Mesenteric fat pad (tissue), 1 donor: ENCODE measurements around the gene LRRK2. TPM values are rescaled to one million over a fixed set of nuclear protein-coding genes. Genes with fewer than 3 reads are reported as not detected.
"Not testable (repeated sequence)": the region's sequence is repeated elsewhere in the genome, so short reads cannot be mapped to it uniquely, and the experiment has no call there.

Experiments
- DNase-seq: peaks from one replicate; pipeline ENCODE4 v3.0.0-alpha.2; 2020; ENCODE audit warnings: low spot score
- total RNA-seq: library from RNA; stranded (reverse); fragmentation: NEBNext Ultra II Directional; extraction: Animal tissue kit (Norgen Biotek cat#: 25700); gene quantifications from one replicate; pipeline ENCODE4 v1.2.1, GENCODE V29; 2021
- donor health status: DM: yes; HTN: yes; CAD: no.

Gene LRRK2
- total RNA-seq, 1 donor from 2014 or later: 16.3 TPM

DNA sequence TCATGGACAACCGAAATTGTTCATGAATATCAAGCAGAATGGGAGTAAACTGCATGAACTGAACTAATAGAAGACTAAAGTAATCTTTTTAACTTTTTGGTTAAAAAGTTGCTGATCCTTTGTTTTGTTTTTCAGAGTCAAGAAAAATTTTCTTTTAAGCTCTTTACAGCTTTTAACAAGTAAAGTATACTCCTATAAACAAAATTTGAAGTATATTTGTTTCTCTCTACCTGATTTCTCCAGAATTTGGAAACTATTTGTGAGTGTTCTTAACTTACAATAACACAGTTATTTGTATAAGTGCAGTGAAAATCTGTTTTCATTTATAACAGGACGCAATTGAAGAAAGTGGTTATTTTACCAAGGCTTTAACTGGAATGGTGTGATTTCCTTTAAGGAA lies 12.2 kb upstream of the LRRK2 start:
- no peak for DNase-seq

DNA sequence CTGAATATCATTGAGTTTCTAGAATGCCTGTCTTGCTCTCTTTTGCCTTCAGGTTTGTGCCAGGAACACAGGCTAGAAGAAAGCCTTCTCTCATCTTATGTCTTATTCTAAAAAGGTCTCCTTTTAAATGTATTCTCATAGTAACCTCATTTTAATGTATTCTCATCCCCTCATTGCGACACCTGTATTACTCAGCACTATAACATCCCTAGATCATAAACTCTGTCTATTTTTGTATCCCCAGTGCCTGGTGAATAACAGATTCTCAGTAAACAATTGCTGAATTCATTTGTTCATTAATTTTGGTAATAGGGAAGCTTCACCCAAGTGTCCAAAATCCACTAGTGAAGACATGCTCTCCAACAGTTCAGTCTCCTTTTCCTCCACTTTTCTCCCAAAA lies 8.8 kb upstream of the LRRK2 start:
- DNase-seq: no peak

DNA sequence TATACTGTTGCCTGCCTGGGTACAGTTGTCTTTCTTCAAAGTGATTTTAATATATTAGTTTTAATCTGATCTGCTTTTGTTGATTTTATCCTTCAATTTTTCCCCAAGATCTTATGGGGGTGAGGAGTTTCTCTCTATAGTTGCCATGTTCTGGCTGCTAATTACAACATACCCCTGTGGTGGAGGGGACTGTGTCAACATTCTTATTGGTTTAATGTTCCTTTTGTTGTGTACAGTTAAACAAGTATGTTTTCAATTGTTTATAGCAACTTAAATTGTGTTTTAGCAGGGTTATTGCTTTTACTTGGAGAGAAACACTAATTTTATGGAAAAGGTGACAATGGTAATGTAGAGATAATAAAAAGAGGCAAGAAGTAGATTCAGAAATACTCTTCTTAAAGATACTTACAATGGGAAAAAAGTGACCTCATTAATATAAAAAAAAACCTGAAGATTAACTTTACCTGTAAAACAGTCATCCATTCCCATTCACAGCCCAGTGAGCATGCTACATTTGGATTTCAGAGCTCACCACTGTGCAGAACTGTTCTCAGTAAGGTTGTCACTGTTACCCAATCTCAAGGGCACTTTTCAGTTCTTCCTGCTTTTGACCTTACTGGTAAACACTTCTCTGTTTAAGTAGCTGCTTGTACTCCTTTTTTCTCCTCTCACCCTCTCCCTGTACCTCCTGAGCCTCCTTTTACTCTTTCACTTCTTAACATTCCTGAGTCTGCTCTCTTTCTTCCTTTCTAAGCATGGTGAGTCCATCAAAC lies 8.1 kb upstream of the LRRK2 start:
- no peak for DNase-seq

DNA sequence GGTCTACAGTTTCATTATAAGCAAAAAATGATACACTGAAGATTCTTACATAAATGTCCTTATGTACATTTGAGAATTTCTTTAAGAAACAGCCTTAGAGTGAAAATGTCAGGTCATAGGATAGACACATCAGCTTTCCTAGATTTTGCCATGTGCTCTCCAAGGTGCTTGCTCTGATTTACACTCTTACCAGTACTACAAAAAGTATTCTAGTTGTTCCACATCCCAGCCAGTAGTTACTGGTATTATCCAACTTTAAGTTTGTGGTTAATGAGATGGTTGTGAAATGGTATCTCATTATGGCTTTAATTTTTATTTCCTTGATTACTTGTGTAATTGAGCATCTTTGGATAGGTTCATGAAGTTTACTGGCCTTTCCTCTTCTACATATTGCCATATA lies 5.0 kb upstream of the LRRK2 start:
- DNase-seq: no peak

DNA sequence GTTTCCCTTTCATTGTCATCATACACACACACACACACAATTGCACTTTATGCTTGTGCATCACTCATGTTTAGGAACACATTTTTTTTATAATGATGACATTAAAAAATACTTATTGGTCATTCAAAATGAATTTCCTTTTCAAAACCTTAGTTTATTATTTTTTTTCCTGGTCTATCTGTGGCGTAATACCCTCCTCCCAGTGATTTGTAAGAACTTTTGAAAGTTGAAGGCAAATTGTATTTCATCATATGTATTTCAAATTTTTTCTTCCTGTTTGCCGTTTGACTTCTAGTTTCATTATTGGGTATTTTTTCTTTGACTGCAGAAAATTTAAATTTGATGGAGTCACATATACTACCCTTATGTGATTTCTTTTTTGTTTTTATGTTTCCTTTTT lies 2.5 kb upstream of the LRRK2 start:
- DNase-seq: no peak

DNA sequence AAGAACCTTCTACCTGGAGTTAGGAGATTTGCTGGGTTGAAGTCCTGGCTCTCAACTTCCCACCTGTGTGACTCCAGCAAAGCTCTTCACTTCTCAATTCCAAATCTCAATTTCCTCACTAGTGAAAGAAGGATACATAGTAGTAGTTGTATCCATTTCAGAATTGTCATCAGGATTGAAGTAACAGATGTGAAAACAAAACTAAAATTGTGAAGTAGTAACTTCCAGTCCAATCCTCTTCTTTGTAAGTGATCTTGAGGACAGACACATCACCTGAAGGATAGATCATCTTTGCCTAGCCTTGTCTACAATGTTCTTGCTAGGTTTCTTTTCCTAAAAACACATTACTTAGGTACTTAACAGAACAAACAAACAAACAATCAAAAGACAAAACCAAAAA lies 1.2 kb upstream of the LRRK2 start:
- no peak for DNase-seq

DNA sequence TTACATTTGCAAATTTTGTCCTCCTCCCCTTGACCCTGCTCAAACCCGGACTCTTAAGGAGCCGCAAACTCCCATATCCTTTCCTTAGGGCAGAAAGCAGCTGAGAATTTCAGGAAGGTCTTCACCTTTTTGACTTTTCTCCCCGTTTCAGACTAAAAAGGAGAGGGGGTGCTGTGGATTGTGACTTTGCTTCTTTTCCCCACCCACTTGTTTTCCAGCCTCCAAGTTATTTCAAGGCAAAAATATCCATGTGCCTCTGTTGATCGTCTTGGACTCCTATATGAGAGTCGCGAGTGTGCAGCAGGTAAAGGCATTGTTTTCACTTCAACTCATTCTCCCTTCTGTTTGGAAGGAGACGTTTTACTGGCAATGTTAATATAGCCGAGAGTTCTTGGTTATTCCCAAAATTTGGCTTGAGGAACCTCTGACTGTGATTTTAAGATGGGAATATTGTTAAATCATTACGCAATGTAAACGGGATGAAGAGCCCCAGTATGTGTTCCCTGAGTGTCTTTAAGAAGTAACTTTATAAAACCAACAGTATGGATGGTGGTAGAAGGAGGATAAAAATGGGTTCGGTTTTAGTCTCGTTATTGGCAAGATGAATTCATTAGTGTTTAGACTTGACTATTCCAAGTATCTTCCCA lies 663 bp downstream of the LRRK2 start:
- DNase-seq: no peak

DNA sequence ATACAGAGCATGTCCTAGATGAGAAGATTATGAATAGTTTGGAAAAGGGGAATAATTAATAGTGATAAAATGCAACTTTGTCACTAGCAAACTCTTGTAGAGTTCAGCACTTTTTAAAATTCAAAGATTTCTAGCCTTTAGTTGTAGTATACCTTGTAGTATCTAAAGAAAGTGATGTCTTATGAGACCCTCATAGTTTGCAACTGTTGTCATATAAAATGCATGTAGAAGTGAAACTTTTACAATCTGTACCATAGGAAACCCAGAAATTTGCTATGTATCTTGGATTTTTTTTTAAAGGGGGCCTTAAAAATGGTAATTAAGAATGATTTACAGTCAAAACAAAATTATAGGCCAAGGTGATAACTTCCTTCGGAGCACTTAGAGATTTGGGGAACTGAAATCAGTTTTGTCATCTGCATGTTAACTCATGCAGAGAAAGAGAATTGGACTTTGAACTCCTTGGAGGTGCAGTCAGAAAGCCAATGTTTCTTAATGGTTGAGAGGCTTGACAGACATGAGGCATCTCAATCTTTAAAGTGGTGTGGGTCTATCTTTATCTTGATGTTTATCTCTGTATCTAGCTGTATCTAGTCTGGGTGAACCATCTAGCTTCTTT lies 1.3 kb downstream of the LRRK2 start:
- no peak for DNase-seq

DNA sequence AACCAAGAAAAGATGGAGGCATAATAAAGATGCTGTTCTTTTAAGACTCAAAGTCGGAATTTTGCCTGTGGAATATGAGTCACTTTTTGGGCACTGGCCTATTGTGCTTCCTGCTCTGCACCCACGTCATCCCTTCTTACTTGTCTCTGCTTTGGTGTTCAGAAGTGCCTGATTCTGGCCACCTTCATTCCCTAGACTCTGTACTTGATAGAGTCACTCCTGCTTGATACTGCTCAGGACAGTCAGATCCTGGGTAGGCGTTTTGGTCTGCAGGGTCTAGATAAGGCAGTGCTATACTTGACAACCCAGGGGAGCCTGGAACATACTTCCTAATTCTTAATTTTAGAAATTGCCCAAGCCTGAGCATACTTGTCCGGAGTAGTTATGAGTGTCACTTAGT lies 1.9 kb downstream of the LRRK2 start:
- no peak for DNase-seq

DNA sequence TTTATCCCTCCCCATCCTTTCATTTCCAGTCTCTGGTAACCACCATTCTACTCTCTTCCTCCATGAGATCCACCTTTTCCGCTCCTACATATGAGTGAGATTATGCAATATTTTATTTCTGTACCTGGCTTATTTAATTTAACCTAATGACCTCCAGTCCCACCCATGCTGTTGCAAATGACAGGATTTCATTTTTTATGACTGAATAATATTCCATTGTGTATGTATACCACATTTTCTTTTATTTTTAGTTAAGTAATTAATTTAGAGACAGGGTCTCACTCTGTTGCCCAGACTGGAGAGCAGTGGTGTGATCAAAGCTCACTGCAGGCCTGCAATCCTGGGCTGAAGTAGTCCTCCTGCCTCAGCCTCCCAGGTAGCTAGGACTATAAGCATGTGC lies 2.6 kb downstream of the LRRK2 start:
- DNase-seq: no peak

DNA sequence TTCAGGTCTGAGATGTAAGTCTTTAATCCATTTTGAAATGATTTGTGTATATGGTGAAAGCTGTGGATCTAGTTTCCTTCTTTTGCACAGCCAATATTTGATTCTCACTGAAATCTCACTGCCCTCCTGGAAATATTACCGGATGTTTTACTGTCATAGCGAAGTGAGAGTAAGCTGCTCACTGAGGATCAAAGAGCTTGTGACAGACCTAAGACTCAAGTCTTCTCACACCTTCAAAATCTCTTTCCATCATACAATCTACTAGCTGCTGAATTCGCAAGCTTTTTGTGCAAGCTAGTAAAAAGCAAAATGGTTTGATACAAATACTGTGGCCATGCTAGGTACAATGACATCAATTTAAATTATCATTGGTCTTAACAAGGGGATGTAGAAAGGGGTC lies 3.9 kb downstream of the LRRK2 start:
- no peak for DNase-seq

DNA sequence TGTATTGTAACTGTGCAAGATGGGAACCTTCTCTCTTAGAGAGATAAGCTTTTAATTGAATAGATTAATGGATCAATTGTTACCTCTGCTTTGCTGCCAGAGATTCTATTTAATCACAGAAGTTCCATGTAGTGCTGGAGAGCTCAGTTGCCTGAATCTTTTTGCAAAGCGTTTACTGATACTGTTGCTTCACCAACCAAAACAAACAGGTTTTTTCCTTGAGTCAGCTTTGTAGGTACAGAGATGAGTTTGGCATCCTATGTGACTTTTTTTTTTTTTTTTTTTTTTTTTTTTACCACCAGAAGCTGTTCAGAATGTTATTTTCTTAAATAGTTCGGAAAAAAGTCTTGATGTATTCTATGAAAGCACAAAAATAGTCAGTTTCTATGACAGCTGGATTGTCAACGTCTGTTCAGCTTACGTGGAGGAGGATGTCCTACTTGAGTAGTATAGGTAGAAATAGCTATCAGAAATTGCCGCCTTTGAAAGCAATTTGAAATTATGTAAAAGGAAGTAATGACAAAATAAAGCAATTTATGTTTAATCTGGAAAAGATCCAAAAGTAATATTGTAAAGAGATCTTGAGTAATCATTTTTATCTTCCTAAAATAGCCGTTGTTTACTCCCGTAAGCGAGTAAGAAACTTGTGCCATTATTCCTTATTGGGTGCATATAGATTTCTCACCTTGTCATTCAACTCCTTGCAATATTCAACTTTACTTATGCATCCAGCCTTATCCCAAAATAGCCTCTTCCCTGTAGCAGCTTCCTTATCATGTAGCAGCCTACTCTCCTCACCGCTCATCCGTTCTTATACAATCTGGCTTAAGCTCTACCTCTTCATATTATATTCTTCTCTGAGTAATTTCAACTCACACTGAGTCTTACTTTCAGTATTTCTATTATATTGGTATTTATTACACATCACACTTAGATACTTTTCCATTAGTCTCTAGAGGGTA lies 5.2 kb downstream of the LRRK2 start:
- no peak for DNase-seq

DNA sequence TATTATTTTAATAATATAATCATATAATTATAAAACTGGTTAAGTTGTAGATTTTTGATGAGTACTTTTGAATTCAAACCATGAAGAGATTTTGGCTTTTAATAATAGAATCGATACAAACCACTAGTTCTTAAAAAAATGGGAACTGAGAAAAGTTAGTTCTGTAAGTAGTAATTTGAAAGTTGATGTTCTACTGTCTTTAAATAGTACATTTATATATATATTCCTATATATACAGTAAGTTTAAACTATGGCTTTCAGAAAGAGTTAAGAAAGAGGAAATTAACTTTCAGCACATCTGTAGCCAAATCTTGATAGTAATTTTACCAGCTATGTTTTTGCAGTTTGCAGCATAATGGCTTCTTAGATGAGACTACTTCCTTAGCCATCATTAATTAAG lies 7.8 kb downstream of the LRRK2 start:
- DNase-seq: no peak

DNA sequence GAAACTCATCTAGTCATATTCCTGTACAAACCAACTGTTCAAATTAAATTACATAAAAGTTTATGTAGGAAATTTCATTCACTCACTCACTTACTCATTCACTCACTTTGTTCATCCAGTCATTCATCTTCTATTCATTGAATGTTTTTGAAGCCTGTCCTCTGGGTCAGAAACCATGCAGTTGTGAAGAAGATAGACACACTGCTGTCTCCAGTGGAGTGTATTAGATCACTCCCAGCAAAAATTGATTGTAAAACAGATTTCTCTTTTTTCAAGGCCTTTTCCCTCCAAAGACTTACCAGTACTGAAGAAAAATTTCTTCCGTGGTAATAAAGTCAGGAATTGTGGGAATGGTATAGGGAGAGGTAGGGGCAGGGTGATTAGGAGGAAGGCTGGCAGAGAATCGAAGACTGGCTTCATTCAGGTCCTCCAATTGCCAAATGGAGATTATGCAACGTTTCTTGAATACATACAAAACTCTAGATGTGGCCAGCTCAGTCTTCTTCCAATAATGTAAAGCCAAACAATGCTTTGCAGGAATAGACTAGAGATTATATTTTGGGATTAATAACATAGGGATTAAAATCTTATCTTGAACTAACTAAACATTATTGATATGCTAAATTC lies 9.1 kb downstream of the LRRK2 start:
- no peak for DNase-seq

DNA sequence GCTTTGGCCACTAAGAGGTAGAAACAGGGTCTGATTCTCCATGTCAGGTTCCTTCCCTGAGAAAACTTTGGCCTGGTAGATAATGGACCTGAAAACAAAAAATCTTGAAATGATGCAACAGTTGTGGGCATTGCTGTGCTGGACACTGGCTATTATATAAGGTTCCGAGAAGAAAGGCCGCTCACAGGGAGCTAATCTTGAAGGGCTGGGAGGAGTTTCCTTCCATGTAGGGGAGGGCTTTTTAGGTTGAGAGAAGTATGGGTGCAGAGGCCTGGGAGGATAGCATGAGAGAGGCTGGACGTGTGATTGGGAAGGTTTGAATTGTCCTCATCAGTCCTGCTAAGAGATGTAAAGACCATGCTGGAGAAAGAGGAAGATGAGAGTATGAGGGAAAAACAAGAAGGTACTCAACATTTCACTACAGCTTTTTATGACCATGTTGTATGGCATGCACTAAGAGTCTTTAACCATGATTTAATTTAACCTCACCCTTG lies 11.6 kb downstream of the LRRK2 start:
- no peak for DNase-seq

DNA sequence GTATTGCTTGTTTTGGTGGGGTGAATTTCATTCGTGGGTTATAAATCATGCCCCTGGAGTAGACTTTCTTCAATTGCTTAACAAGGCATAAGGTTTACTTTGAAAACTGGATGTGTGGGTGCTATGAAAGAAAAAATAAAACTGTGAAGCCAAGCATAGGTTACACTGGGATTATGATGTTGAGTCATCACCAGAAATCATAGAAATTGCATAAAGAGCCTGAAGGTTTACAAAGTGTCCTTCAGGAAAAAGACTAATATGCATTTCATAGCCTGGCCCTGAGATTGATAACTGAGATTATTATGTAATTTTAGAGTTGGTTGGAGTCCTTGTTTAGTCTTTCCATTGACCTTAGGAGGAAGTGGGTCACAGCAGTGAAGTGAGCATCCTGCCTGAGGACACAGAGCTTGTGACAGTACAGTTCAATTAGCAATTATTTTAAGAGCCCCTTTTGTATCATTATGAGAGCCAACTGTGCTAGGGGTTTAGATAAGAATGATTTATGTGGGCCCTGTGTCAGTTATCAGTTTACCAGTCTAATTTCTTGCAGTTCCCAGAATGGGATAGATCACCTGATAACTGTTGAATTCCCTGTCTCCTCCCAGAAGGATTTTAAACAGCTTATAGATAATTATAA lies 13.6 kb downstream of the LRRK2 start:
- DNase-seq: no peak

DNA sequence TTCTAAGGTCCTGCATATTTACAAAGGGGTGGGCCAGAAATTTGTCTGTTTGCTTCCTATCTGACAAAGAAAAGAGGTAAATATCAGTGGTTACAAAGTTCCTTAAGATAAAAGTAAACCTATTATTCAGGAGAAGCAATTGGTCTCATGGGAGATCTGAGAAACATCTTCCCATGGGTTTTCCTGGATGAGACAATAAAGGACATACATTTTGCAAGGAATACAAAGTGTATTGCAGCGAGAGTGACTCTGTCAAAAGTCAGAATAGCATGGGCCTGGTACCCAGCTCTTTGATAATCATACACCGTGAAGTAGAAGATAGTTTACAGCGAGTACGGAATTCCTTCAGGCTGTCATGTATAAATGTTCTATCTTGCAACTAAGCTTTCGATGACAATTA lies 14.2 kb downstream of the LRRK2 start:
- DNase-seq: no peak

DNA sequence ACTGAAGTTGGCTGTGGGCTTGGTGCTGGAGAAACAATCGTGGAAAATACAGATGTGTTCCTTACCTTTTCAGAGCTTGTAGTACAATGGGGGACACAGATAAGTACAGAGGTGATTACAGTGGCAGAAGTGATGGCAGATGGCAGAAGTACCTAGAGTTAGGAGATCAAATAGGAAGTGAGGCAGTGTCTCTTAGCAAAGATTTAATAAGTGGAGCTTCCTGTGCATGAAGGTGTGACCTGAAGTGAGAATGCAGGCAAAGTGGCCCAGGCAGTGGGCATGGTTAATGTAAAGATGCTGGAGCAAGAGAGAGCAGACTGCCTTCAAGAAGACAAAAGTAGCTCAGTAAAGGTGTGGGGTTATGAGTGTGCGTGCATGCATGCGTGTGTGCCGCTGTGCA lies 16.0 kb downstream of the LRRK2 start:
- no peak for DNase-seq

DNA sequence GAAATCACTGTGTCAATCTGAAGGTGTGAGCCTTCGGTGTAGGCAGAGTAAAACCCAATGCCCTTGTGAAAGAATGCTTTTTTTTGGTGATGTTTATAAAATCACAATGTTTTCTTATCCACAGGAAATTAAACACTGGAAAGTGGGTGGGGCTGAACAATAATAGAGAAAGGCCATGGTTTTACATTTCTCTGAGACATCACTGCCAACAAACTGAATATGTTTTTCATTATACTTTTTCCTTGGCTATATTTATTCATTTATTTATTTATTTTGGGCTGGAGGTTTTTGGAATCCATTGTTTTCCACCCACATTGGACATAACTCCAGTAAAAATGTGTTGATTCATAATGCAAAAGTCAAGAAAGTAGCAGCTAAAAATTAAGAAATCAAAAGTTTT lies 16.9 kb downstream of the LRRK2 start:
- DNase-seq: no peak

DNA sequence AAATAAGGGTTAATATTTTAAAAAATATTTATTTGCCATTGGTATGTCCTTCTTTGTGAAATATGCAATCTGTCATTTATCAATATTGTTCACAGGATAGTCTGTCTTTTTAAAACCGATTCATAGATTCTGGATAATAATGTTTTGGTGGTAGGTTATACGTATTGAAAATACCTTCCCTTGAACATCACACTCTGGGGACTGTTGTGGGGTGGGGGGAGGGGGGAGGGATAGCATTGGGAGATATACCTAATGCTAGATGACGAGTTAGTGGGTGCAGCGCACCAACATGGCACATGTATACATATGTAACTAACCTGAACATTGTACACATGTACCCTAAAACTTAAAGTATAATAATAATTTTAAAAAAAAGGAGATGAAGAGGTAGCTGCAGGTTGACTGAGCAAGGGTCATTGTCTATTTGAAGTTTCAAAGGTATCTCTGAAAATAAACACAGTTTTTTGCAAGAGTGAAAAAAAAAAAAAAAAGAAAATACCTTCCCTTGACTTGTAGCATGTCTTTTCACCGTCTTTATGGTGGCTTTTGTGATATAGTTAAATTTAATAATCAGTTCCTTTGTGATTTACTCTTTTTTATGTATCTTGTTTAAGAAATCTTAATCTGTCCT lies 19.8 kb downstream of the LRRK2 start:
- DNase-seq: not testable (repeated sequence)
